ENCODE results near the gene JARID2.

DNA sequence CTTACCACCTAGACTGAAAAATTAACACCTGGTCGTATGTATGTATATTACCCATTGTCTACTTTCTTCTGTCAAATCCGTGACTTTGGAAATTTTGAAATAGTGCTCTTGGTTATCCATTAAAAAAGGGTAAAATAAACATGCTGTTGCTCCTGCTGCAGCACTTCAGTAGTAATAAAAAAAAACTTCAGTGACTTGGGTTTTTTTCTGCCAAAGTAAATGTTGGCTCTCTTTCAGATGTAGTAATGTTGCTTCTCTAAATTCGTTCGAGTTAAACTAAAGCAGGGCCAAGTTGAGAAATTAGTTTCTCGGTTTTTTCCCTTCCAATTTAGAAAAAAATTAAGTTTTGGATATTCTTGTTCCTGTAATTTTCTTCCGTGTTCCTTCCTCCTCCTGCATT lies 34.2 kb downstream of the JARID2 start:
- TF ChIP-seq, protein P1, sequence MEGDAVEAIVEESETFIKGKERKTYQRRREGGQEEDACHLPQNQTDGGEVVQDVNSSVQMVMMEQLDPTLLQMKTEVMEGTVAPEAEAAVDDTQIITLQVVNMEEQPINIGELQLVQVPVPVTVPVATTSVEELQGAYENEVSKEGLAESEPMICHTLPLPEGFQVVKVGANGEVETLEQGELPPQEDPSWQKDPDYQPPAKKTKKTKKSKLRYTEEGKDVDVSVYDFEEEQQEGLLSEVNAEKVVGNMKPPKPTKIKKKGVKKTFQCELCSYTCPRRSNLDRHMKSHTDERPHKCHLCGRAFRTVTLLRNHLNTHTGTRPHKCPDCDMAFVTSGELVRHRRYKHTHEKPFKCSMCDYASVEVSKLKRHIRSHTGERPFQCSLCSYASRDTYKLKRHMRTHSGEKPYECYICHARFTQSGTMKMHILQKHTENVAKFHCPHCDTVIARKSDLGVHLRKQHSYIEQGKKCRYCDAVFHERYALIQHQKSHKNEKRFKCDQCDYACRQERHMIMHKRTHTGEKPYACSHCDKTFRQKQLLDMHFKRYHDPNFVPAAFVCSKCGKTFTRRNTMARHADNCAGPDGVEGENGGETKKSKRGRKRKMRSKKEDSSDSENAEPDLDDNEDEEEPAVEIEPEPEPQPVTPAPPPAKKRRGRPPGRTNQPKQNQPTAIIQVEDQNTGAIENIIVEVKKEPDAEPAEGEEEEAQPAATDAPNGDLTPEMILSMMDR (IDR thresholded peaks at IDR 0.05; ENCODE audit: insufficient read depth, low read length, poor library complexity, severe bottlenecking) = no peak
- TF ChIP-seq EZH2phosphoT487 (conservative IDR thresholded peaks at IDR 0.05; ENCODE audit: low read length) = no peak

Data from SU-DHL-6 (cell line).